ENCODE measurements around the gene NEMF.
A peak's percentile ranks its signal among the peaks of the same experiment; 100 is the strongest.
"Not testable (repeated sequence)": the region's sequence is repeated elsewhere in the genome, so short reads cannot be mapped to it uniquely, and the experiment has no call there.

Gene NEMF

GRCh38 chr14:49852301-49853157 is at the start of gene NEMF:
TSS of gene NEMF (minus strand) at chr14:49852788. CDS start at chr14:49852753, 35 bp downstream.
- peak; percentile 34 for FAIRE-seq

- FAIRE-seq, result no peak
Observed at GRCh38 chr14:49900973-49901372, 48.4 kb upstream of the NEMF start.

GRCh38 chr14:49898485-49898884 is 45.9 kb upstream of the NEMF start:
- no peak for FAIRE-seq

- FAIRE-seq, result peak; percentile 40
Observed at GRCh38 chr14:49897965-49898364, 45.4 kb upstream of the NEMF start.

- FAIRE-seq, result no peak
Observed at GRCh38 chr14:49897414-49897813, 44.8 kb upstream of the NEMF start.

GRCh38 chr14:49896966-49897365 is 44.4 kb upstream of the NEMF start:
- no peak for FAIRE-seq

GRCh38 chr14:49896272-49896671 is 43.7 kb upstream of the NEMF start:
- peak; percentile 62 for FAIRE-seq

GRCh38 chr14:49895480-49895879 is 42.9 kb upstream of the NEMF start:
- no peak for FAIRE-seq

- not testable (repeated sequence) for FAIRE-seq
Observed at GRCh38 chr14:49894214-49895107, 41.9 kb upstream of the NEMF start.

GRCh38 chr14:49893309-49894213 is 41.0 kb upstream of the NEMF start:
- FAIRE-seq, result no peak

GRCh38 chr14:49892636-49893308 is 40.2 kb upstream of the NEMF start, which contains the start of gene ARF6:
TSS of gene ARF6 (plus strand) at chr14:49893082. CDS start at chr14:49893737, 655 bp downstream.
- FAIRE-seq, result peak; percentile 52

- peak; percentile 57 for FAIRE-seq
Observed at GRCh38 chr14:49892301-49892635, 39.7 kb upstream of the NEMF start.

GRCh38 chr14:49888293-49888692 is 35.7 kb upstream of the NEMF start:
- no peak for FAIRE-seq

- FAIRE-seq, result no peak
Observed at GRCh38 chr14:49886523-49886922, 33.9 kb upstream of the NEMF start.

- FAIRE-seq, result no peak
Observed at GRCh38 chr14:49882826-49883694, 30.5 kb upstream of the NEMF start.

GRCh38 chr14:49881350-49882001 is 28.9 kb upstream of the NEMF start:
- FAIRE-seq, result no peak

GRCh38 chr14:49880267-49881064 is 27.9 kb upstream of the NEMF start:
- FAIRE-seq, result no peak

GRCh38 chr14:49879646-49880204 is 27.1 kb upstream of the NEMF start:
- no peak for FAIRE-seq

- no peak for FAIRE-seq
Observed at GRCh38 chr14:49876563-49877127, 24.1 kb upstream of the NEMF start.

All from G401.6 (cell line).